Liver (tissue), 9 donors: ENCODE measurements around the gene CCDC7. TPM values are rescaled to one million over a fixed set of nuclear protein-coding genes. Genes with fewer than 3 reads are reported as not detected.

Source experiments
- DNase-seq: peaks from one replicate; pipeline ENCODE4 v3.0.0-alpha.2; 2017; ENCODE audit warnings: low spot score
- H3K27ac ChIP-seq, 2 donors: one replicate each; pipeline ENCODE4 v1.7.0; 2013; ENCODE audit warnings: inconsistent platforms in 2 of 2, low read length in 2 of 2, control low read depth in 1 of 2, low read depth in 1 of 2, mild to moderate bottlenecking in 1 of 2
- H3K27me3 ChIP-seq, 4 donors: one replicate each; pipeline versions ENCODE4 v1.6.1 to v1.7.0; 2013; ENCODE audit warnings: low read length in 3 of 4, inconsistent platforms in 1 of 4, mild to moderate bottlenecking in 1 of 4, moderate library complexity in 1 of 4; ENCODE audit not compliant: control insufficient read depth in 4 of 4, insufficient read depth in 4 of 4
- H3K36me3 ChIP-seq, 4 donors: one replicate each; pipeline versions ENCODE4 v1.6.1 to v1.7.0; 2013; ENCODE audit warnings: low read length in 3 of 4, mild to moderate bottlenecking in 3 of 4, low read depth in 1 of 4, moderate library complexity in 1 of 4; ENCODE audit not compliant: control insufficient read depth in 4 of 4, insufficient read depth in 3 of 4
- H3K4me1 ChIP-seq, 4 donors: one replicate each; pipeline versions ENCODE4 v1.6.1 to v1.7.0; 2013; ENCODE audit warnings: low read length in 3 of 4, mild to moderate bottlenecking in 3 of 4, moderate library complexity in 1 of 4; ENCODE audit not compliant: control insufficient read depth in 4 of 4, insufficient read depth in 4 of 4
- H3K4me3 ChIP-seq, 3 donors: one replicate each; pipeline versions ENCODE4 v1.6.1 to v1.7.0; 2013; ENCODE audit warnings: low read length in 3 of 3, control low read depth in 1 of 3, low read depth in 1 of 3, mild to moderate bottlenecking in 1 of 3
- H3K9ac ChIP-seq, 2 donors: one replicate each; pipeline ENCODE4 v1.7.0; 2013; ENCODE audit warnings: low read length in 2 of 2, mild to moderate bottlenecking in 2 of 2, moderate library complexity in 2 of 2, control low read depth in 1 of 2, low read depth in 1 of 2
- H3K9me3 ChIP-seq, 4 donors: one replicate each; pipeline versions ENCODE4 v1.6.1 to v1.7.0; 2013; ENCODE audit warnings: low read length in 3 of 4; ENCODE audit not compliant: control insufficient read depth in 4 of 4
- CTCF ChIP-seq: fragments of 150-350 bp; IDR thresholded peaks from 2 replicates; pipeline ENCODE4 v1.5.1; 2017; ENCODE audit warnings: improper control_type of control experiment, low read depth, low read length; ENCODE audit not compliant: missing input control
- FOXA1 ChIP-seq: IDR thresholded peaks from 2 replicates; pipeline ENCODE4 v1.6.1; 2016; ENCODE audit warnings: antibody characterized with exemption
- FOXA2 ChIP-seq: IDR thresholded peaks from 2 replicates; pipeline ENCODE4 v1.6.1; 2016; ENCODE audit warnings: antibody characterized with exemption
- GABPA ChIP-seq, 2 donors: IDR thresholded peaks in 1 of 2; conservative IDR thresholded peaks in 1 of 2; 2 replicates each; pipeline ENCODE4 v1.6.1; 2016; ENCODE audit warnings: antibody characterized with exemption in 2 of 2, mild to moderate bottlenecking in 1 of 2, moderate library complexity in 1 of 2
- HNF4A ChIP-seq, 2 donors: conservative IDR thresholded peaks; 2 replicates each; pipeline ENCODE4 v1.6.1; 2016; ENCODE audit warnings: antibody characterized with exemption in 2 of 2, mild to moderate bottlenecking in 2 of 2
- MAX ChIP-seq: IDR thresholded peaks from 2 replicates; pipeline ENCODE4 v1.6.1; 2016; ENCODE audit warnings: antibody characterized with exemption
- NR2F2 ChIP-seq: IDR thresholded peaks from 2 replicates; pipeline ENCODE4 v1.6.1; 2016; ENCODE audit warnings: antibody characterized with exemption
- REST ChIP-seq: IDR thresholded peaks from 2 replicates; pipeline ENCODE4 v1.6.1; 2016; ENCODE audit warnings: antibody characterized with exemption, mild to moderate bottlenecking
- RXRA ChIP-seq, 2 donors: IDR thresholded peaks; 2 replicates each; pipeline ENCODE4 v1.6.1; 2017 to 2018; ENCODE audit warnings: antibody characterized with exemption in 2 of 2, mild to moderate bottlenecking in 1 of 2
- SP1 ChIP-seq: IDR thresholded peaks from 2 replicates; pipeline ENCODE4 v1.6.1; 2018; ENCODE audit warnings: antibody characterized with exemption, mild to moderate bottlenecking
- TAF1 ChIP-seq: conservative IDR thresholded peaks from 2 replicates; pipeline ENCODE4 v1.6.1; 2016; ENCODE audit warnings: antibody characterized with exemption, mild to moderate bottlenecking
- YY1 ChIP-seq: IDR thresholded peaks from 2 replicates; pipeline ENCODE4 v1.6.1; 2016; ENCODE audit warnings: antibody characterized with exemption, mild to moderate bottlenecking
- ZBTB33 ChIP-seq: IDR thresholded peaks from 2 replicates; pipeline ENCODE4 v1.6.1; 2016; ENCODE audit warnings: antibody characterized with exemption
- WGBS: extraction: QIAGEN DNeasy Blood & Tissue Kit; methylation state at CpG from one replicate; pipeline ENCODE4 v1.1.7; 2013; 5-methylcytosine and 5-hydroxymethylcytosine counted together
- polyA plus RNA-seq, 2 donors: library from polyadenylated mRNA; stranded (reverse) in 1 of 2; unstranded in 1 of 2; fragments of 200-250 nt in 1 of 2; fragments of >200 nt in 1 of 2; fragmentation: Nextera tagmentation in 1 of 2; extraction: Ambion mirVana in 1 of 2; gene quantifications; one replicate each; pipeline versions ENCODE4 v1.2.1 to v1.2.3, GENCODE V29; 2013 to 2015
- total RNA-seq, 2 donors: library from RNA; depleted of rRNA; stranded (reverse); fragments of >200 nt; gene quantifications; one replicate each; pipeline ENCODE4 v1.2.3, GENCODE V29; 2014
- donor health status: healthy.
- donor health status: healthy.
- donor health status: healthy.
- donor health status: healthy.
- donor health status: healthy.

Gene CCDC7
- total and polyA plus RNA-seq, 4 donors, result 0.47 to 5.9 (median 3.2) TPM

- H3K4me3 ChIP-seq, result no peak overlapping the region
- peaks cover 6 to 15% (median 8%) of the 10 kb centered on the region in 4 donors for H3K36me3 ChIP-seq
- H3K9ac ChIP-seq, result no peak overlapping the region
- no peak for DNase-seq
- H3K27ac ChIP-seq, result no peak overlapping the region
- no peaks in the 10 kb centered on the region for H3K27me3 ChIP-seq
- no peaks in the 10 kb centered on the region for H3K9me3 ChIP-seq
- TF ChIP-seq RXRA (IDR thresholded peaks at IDR 0.05), result no peak
- TF ChIP-seq FOXA2, result no peak
- no peak for TF ChIP-seq GABPA (IDR thresholded peaks at IDR 0.05 in 1 of 2, conservative IDR thresholded peaks at IDR 0.05 in 1 of 2)
- WGBS, result 90% methylated on average over 9 of the region's 9 CpGs
- H3K4me1 ChIP-seq, result peaks cover 0 to 7% (median 2%) of the 10 kb centered on the region in 4 donors
These were observed 455.9 kb downstream of the CCDC7 start for GRCh38 chr10:32901815-32902214.

GRCh38 chr10:32905466-32905865 lies 459.5 kb downstream of the CCDC7 start:
- no peak for DNase-seq
- TF ChIP-seq NR2F2 (no peak), YY1 (no peak), CTCF (no peak), MAX (no peak), SP1 (no peak), TAF1 (no peak), FOXA1 (no peak), REST (no peak), ZBTB33 (no peak), FOXA2 (no peak), HNF4A (conservative IDR thresholded peaks at IDR 0.05) (no peak)

More at GRCh38 chr10:32905466-32905865, 459.5 kb downstream of the CCDC7 start:
- no peaks in the 10 kb centered on the region for H3K27me3 ChIP-seq
- 88% methylated on average over 3 of the region's 3 CpGs for WGBS
- H3K9me3 ChIP-seq, result no peaks in the 10 kb centered on the region
- H3K4me3 ChIP-seq, result no peak overlapping the region
- H3K9ac ChIP-seq, result no peak overlapping the region
- peaks cover 0 to 7% (median 2%) of the 10 kb centered on the region in 4 donors for H3K4me1 ChIP-seq
- peaks cover 8 to 34% (median 24%) of the 10 kb centered on the region in 4 donors for H3K36me3 ChIP-seq
- no peak overlapping the region for H3K27ac ChIP-seq
